HepG2 (cell line): ENCODE measurements around the gene CDRT15.

Experiments
- CREB1 ChIP-seq, 2 experiments: fragments of 450-650 bp in 1 of 2; IDR thresholded peaks; 2 replicates each; pipeline ENCODE4 v1.6.1; 2016 to 2017; ENCODE audit warnings: control low read depth in 1 of 2, mild to moderate bottlenecking in 1 of 2, missing compliant biosample characterization in 1 of 2, missing genetic modification characterization in 1 of 2
- CTCF ChIP-seq: sonication (generic); formaldehyde crosslinking; IDR thresholded peaks from 2 replicates; pipeline ENCODE4 v1.5.0; 2020; ENCODE audit warnings: mild to moderate bottlenecking, missing genetic modification reagents, moderate library complexity
- GMEB1 ChIP-seq: sonication (generic); formaldehyde crosslinking; IDR thresholded peaks from 2 replicates; pipeline ENCODE4 v1.5.1; 2020; ENCODE audit warnings: missing genetic modification reagents, mild to moderate bottlenecking, borderline replicate concordance
- HCFC1 ChIP-seq: fragments of 150-350 bp; IDR thresholded peaks from 2 replicates; pipeline ENCODE4 v1.6.1; 2014; ENCODE audit warnings: low read depth, low read length
- POLR2AphosphoS5 ChIP-seq: IDR thresholded peaks from 2 replicates; pipeline ENCODE4 v1.6.1; 2012; ENCODE audit warnings: low read depth, low read length
- ZBTB34 ChIP-seq: sonication (generic); formaldehyde crosslinking; IDR thresholded peaks from 2 replicates; pipeline ENCODE4 v1.8.0; 2022; ENCODE audit warnings: mild to moderate bottlenecking, missing genetic modification reagents

- TF ChIP-seq GMEB1 (CRISPR knock-in tag) = no peak
- TF ChIP-seq HCFC1 = no peak
- no peak for TF ChIP-seq CTCF (CRISPR knock-in tag)
- TF ChIP-seq ZBTB34 (CRISPR knock-in tag) = no peak
- TF ChIP-seq POLR2AphosphoS5 = no peak
- no peak for TF ChIP-seq CREB1 (IDR thresholded peaks at IDR 0.05)
- no peak for TF ChIP-seq CREB1 (CRISPR knock-in tag; IDR thresholded peaks at IDR 0.05)
Observed at GRCh38 chr17:14198575-14198974, 38.1 kb downstream of the CDRT15 start.
